CD14-positive monocyte (primary cell): Measurements from ENCODE around the gene CYSTM1. TPM values are rescaled to one million over a fixed set of nuclear protein-coding genes. Genes with fewer than 3 reads are reported as not detected.

Source experiments
- DNase-seq, 3 donors: peaks; one replicate each; pipeline ENCODE4 v3.0.0-alpha.2; 2011 to 2022
- H2AFZ ChIP-seq: 2 replicates; pipeline ENCODE4 v1.6.0; 2012; ENCODE audit warnings: mild to moderate bottlenecking, low read depth, low read length, inconsistent platforms; ENCODE audit not compliant: insufficient read depth, poor library complexity, severe bottlenecking
- H3K27ac ChIP-seq, 2 donors: 1 replicate in 1 of 2; 2 replicates in 1 of 2; pipeline ENCODE4 v1.5.1; 2012 to 2013; ENCODE audit warnings: low read length in 2 of 2, control low read depth in 1 of 2, inconsistent platforms in 1 of 2, low read depth in 1 of 2, mild to moderate bottlenecking in 1 of 2
- H3K27me3 ChIP-seq, 2 donors: one replicate each; pipeline versions ENCODE4 v1.6.0 to v1.6.1; 2011 to 2013; ENCODE audit warnings: low read length in 2 of 2; ENCODE audit not compliant: control insufficient read depth in 2 of 2, insufficient read depth in 2 of 2
- H3K36me3 ChIP-seq, 2 donors: replicated peaks in 1 of 2; 1 replicate in 1 of 2; 2 replicates in 1 of 2; pipeline versions ENCODE4 v1.5.1 to v1.6.1; 2012 to 2013; ENCODE audit warnings: low read length in 2 of 2, control low read depth in 1 of 2, inconsistent platforms in 1 of 2, mild to moderate bottlenecking in 1 of 2; ENCODE audit not compliant: insufficient read depth in 2 of 2, control insufficient read depth in 1 of 2
- H3K4me1 ChIP-seq, 2 donors: 1 replicate in 1 of 2; 2 replicates in 1 of 2; pipeline versions ENCODE4 v1.5.1 to v1.6.1; 2012 to 2013; ENCODE audit warnings: low read length in 2 of 2, control low read depth in 1 of 2, inconsistent platforms in 1 of 2, mild to moderate bottlenecking in 1 of 2, moderate library complexity in 1 of 2; ENCODE audit not compliant: insufficient read depth in 2 of 2, control insufficient read depth in 1 of 2
- H3K4me2 ChIP-seq: replicated peaks from 2 replicates; pipeline ENCODE3; 2012; ENCODE audit warnings: low read length, moderate library complexity, mild to moderate bottlenecking; ENCODE audit not compliant: poor library complexity, severe bottlenecking; ENCODE audit errors: extremely low read depth
- H3K4me3 ChIP-seq, 3 experiments: fragments of 200-600 bp in 1 of 3; sonication (generic) in 1 of 3; replicated peaks in 1 of 3; 1 replicate in 2 of 3; 2 replicates in 1 of 3; pipeline ENCODE4 v1.5.1; 2011 to 2013; ENCODE audit warnings: low read length in 3 of 3, mild to moderate bottlenecking in 3 of 3, control low read depth in 2 of 3, low read depth in 2 of 3, inconsistent platforms in 1 of 3, moderate library complexity in 1 of 3
- H3K79me2 ChIP-seq: 2 replicates; pipeline ENCODE4 v1.6.0; 2012; ENCODE audit warnings: mild to moderate bottlenecking, control low read depth, inconsistent platforms, low read length, moderate library complexity; ENCODE audit not compliant: insufficient read depth
- H3K9ac ChIP-seq: 2 replicates; pipeline ENCODE4 v1.6.0; 2017; ENCODE audit warnings: low read length, mild to moderate bottlenecking; ENCODE audit not compliant: insufficient read depth, poor library complexity, severe bottlenecking
- H3K9me3 ChIP-seq, 2 donors: replicated peaks in 1 of 2; 1 replicate in 1 of 2; 2 replicates in 1 of 2; pipeline versions ENCODE4 v1.5.1 to v1.6.1; 2012 to 2013; ENCODE audit warnings: low read length in 2 of 2, control low read depth in 1 of 2; ENCODE audit not compliant: control insufficient read depth in 1 of 2, insufficient read depth in 1 of 2
- H4K20me1 ChIP-seq: 2 replicates; pipeline ENCODE4 v1.6.0; 2012; ENCODE audit warnings: mild to moderate bottlenecking, low read length, control low read depth, moderate library complexity; ENCODE audit not compliant: insufficient read depth
- H3K27ac Mint-ChIP-seq, 7 donors: one replicate each; pipeline ENCODE4 v1.8.0; 2020; ENCODE audit warnings: mild to moderate bottlenecking in 7 of 7, mixed read lengths in 7 of 7, moderate library complexity in 6 of 7, inconsistent platforms in 2 of 7
- H3K27me3 Mint-ChIP-seq, 3 donors: one replicate each; pipeline ENCODE4 v1.8.0; 2021 to 2022; ENCODE audit warnings: low read depth in 3 of 3, mild to moderate bottlenecking in 3 of 3, mixed read lengths in 3 of 3, moderate library complexity in 3 of 3, inconsistent platforms in 1 of 3
- H3K36me3 Mint-ChIP-seq, 2 donors: one replicate each; pipeline ENCODE4 v1.8.0; 2020; ENCODE audit warnings: mixed read lengths in 2 of 2, inconsistent platforms in 1 of 2, mild to moderate bottlenecking in 1 of 2
- H3K4me1 Mint-ChIP-seq: one replicate; pipeline ENCODE4 v1.8.0; 2020; ENCODE audit warnings: mild to moderate bottlenecking, mixed read lengths
- H3K4me3 Mint-ChIP-seq, 2 donors: one replicate each; pipeline ENCODE4 v1.8.0; 2020; ENCODE audit warnings: mild to moderate bottlenecking in 2 of 2, mixed read lengths in 2 of 2, moderate library complexity in 1 of 2
- H3K9me3 Mint-ChIP-seq, 7 donors: one replicate each; pipeline ENCODE4 v1.8.0; 2020 to 2022; ENCODE audit warnings: mixed read lengths in 7 of 7, mild to moderate bottlenecking in 6 of 7, moderate library complexity in 6 of 7, inconsistent platforms in 2 of 7
- CTCF ChIP-seq: fragments of 200-600 bp; IDR thresholded peaks from one replicate; pipeline ENCODE4 v1.8.0; 2022; ENCODE audit warnings: antibody characterized with exemption, mild to moderate bottlenecking
- WGBS: methylation state at CpG from one replicate; pipeline ENCODE4 v1.1.5; 2013; ENCODE audit warnings: missing lambda C conversion rate; ENCODE audit not compliant: insufficient coverage; 5-methylcytosine and 5-hydroxymethylcytosine counted together
- intact Hi-C, 2 donors: fragments of 100-400 bp; cut with micrococcal nuclease; formaldehyde crosslinking; loops; one replicate each; pipeline versions ENCODE4 v1.15.0 to v1.15.1; 2023
- polyA plus RNA-seq, 3 donors: library from polyadenylated mRNA; depleted of rRNA in 1 of 3; unstranded in 2 of 3; stranded (reverse) in 1 of 3; fragments of 300-500 nt in 2 of 3; fragments of >200 nt in 1 of 3; fragmentation: Illumina TruSeq in 2 of 3; gene quantifications; 1 replicate in 2 of 3; 2 replicates in 1 of 3; pipeline ENCODE4 v1.2.3, GENCODE V29; 2012 to 2021

CYSTM1 gene
- polyA plus RNA-seq, 3 donors = 14.0 to 40.0 (median 36.7) TPM

GRCh38 chr5:140166911-140167310, 8.1 kb upstream of the CYSTM1 start:
- Histone ChIP-seq H3K79me2 (no peaks in the 10 kb centered on the region), H4K20me1 (no peaks in the 10 kb centered on the region), H3K4me2 (no peak overlapping the region), H3K4me1 (peaks cover 18 to 24% of the 10 kb centered on the region in 2 donors), H3K27me3 (no peaks in the 10 kb centered on the region), H2AFZ (peak overlapping the region; percentile 18), H3K4me3 (no peak overlapping the region), H3K27ac (no peak overlapping the region), H3K36me3 (no peaks in the 10 kb centered on the region), H3K9me3 (no peaks in the 10 kb centered on the region), H3K9ac (no peak overlapping the region)
- Mint-ChIP-seq H3K36me3 (no peaks in the 10 kb centered on the region), H3K27me3 (peaks cover 2 to 10% (median 3%) of the 10 kb centered on the region in 3 donors), H3K9me3 (peaks cover 0 to 2% (median 0%) of the 10 kb centered on the region in 7 donors), H3K27ac (peak overlapping the region in 3 of 7 donors; percentile 31 to 74 (median 73)), H3K4me3 (no peak overlapping the region), H3K4me1 (peaks cover 21% of the 10 kb centered on the region)
- no peak for TF ChIP-seq CTCF
- DNase-seq = peak in 1 of 3 donors; percentile 24
- intact Hi-C loops = loop anchor here in 1 of 2 donors (10.0 kb wide), 1 partner anchor 188 kb away; no protein-coding TSS in a partner anchor

GRCh38 chr5:140168371-140168770, 6.6 kb upstream of the CYSTM1 start:
- no peak overlapping the region for H3K4me3 Mint-ChIP-seq
- H3K9me3 Mint-ChIP-seq = no peaks in the 10 kb centered on the region

More at GRCh38 chr5:140168371-140168770, 6.6 kb upstream of the CYSTM1 start:
- TF ChIP-seq CTCF = no peak
- Histone ChIP-seq H3K4me2 (no peak overlapping the region), H4K20me1 (no peaks in the 10 kb centered on the region), H3K9me3 (no peaks in the 10 kb centered on the region), H3K79me2 (no peaks in the 10 kb centered on the region), H3K4me3 (no peak overlapping the region), H3K27ac (no peak overlapping the region), H3K27me3 (no peaks in the 10 kb centered on the region), H3K36me3 (no peaks in the 10 kb centered on the region), H2AFZ (no peak overlapping the region), H3K9ac (no peak overlapping the region), H3K4me1 (peaks cover 18 to 24% of the 10 kb centered on the region in 2 donors)
- Mint-ChIP-seq H3K36me3 (no peaks in the 10 kb centered on the region), H3K27me3 (peaks cover 0 to 8% (median 6%) of the 10 kb centered on the region in 3 donors), H3K4me1 (peaks cover 21% of the 10 kb centered on the region), H3K27ac (no peak overlapping the region)
- no peak for DNase-seq
- WGBS = 100% methylated on average over 1 of the region's 2 CpGs
- intact Hi-C loops = loop anchor here in 1 of 2 donors (10.0 kb wide), 1 partner anchor 186 kb away; no protein-coding TSS in a partner anchor
